ENCODE measurements around the gene NCKAP5. TPM values are rescaled to one million over a fixed set of nuclear protein-coding genes. Genes with fewer than 3 reads are reported as not detected.
"Not testable (repeated sequence)": the region's sequence is repeated elsewhere in the genome, so short reads cannot be mapped to it uniquely, and the experiment has no call there.

The NCKAP5 gene
- total RNA-seq, 1 donor from 2014 or later, result 7.9 TPM

- ATAC-seq (ENCODE audit: poor library complexity), result no peak
- intact Hi-C loops (cut with DNase I), result no loop called here
Measured at GRCh38 chr2:132816234-132816633, 752.0 kb downstream of the NCKAP5 start.

GRCh38 chr2:132815516-132815915, 752.7 kb downstream of the NCKAP5 start:
- intact Hi-C loops (cut with DNase I), result no loop called here
- DNase-seq, result no peak

More at GRCh38 chr2:132816234-132816633, 752.0 kb downstream of the NCKAP5 start:
- DNase-seq, result no peak

GRCh38 chr2:132814651-132815050, 753.6 kb downstream of the NCKAP5 start:
- no peak for ATAC-seq (ENCODE audit: poor library complexity)
- intact Hi-C loops (cut with DNase I), result no loop called here
- no peak for DNase-seq

More at GRCh38 chr2:132815516-132815915, 752.7 kb downstream of the NCKAP5 start:
- ATAC-seq (ENCODE audit: poor library complexity), result no peak

- intact Hi-C loops (cut with DNase I), result no loop called here
- no peak for ATAC-seq (ENCODE audit: poor library complexity)
Measured at GRCh38 chr2:132813422-132813821, 754.8 kb downstream of the NCKAP5 start.

GRCh38 chr2:132811148-132811915, 756.9 kb downstream of the NCKAP5 start:
- ATAC-seq (ENCODE audit: poor library complexity) (no peak), DNase-seq (no peak)
- intact Hi-C loops (cut with DNase I), result no loop called here

More at GRCh38 chr2:132813422-132813821, 754.8 kb downstream of the NCKAP5 start:
- DNase-seq, result no peak

- ATAC-seq (ENCODE audit: poor library complexity); DNase-seq; intact Hi-C loops (cut with DNase I): not testable (repeated sequence)
Measured at GRCh38 chr2:132809962-132810361, 758.3 kb downstream of the NCKAP5 start.

- ATAC-seq (ENCODE audit: poor library complexity), result peak; percentile 39
- no peak for DNase-seq
Measured at GRCh38 chr2:132804051-132804450, 764.2 kb downstream of the NCKAP5 start.

GRCh38 chr2:132798341-132798740, 769.9 kb downstream of the NCKAP5 start:
- no peak for ATAC-seq (ENCODE audit: poor library complexity)
- intact Hi-C loops (cut with DNase I), result no loop called here
- no peak for DNase-seq

More at GRCh38 chr2:132804051-132804450, 764.2 kb downstream of the NCKAP5 start:
- intact Hi-C loops (cut with DNase I), result no loop called here

GRCh38 chr2:132797556-132797955, 770.7 kb downstream of the NCKAP5 start:
- DNase-seq, result no peak
- intact Hi-C loops (cut with DNase I), result no loop called here
- ATAC-seq (ENCODE audit: poor library complexity), result no peak

GRCh38 chr2:132797071-132797470, 771.2 kb downstream of the NCKAP5 start:
- DNase-seq (no peak), ATAC-seq (ENCODE audit: poor library complexity) (no peak)
- intact Hi-C loops (cut with DNase I), result no loop called here

GRCh38 chr2:132795220-132795619, 773.0 kb downstream of the NCKAP5 start:
- DNase-seq (no peak), ATAC-seq (ENCODE audit: poor library complexity) (no peak)
- intact Hi-C loops (cut with DNase I), result no loop called here

- DNase-seq (no peak), ATAC-seq (ENCODE audit: poor library complexity) (no peak)
- intact Hi-C loops (cut with DNase I), result no loop called here
Measured at GRCh38 chr2:132793532-132793931, 774.7 kb downstream of the NCKAP5 start.

GRCh38 chr2:132790207-132790785, 778.0 kb downstream of the NCKAP5 start:
- DNase-seq (no peak), ATAC-seq (ENCODE audit: poor library complexity) (no peak)
- intact Hi-C loops (cut with DNase I), result no loop called here

- intact Hi-C loops (cut with DNase I), result no loop called here
- ATAC-seq (ENCODE audit: poor library complexity), result no peak
- DNase-seq, result no peak
Measured at GRCh38 chr2:132789066-132789465, 779.2 kb downstream of the NCKAP5 start.

GRCh38 chr2:132788310-132788838, 779.9 kb downstream of the NCKAP5 start:
- DNase-seq (no peak), ATAC-seq (ENCODE audit: poor library complexity) (no peak)
- intact Hi-C loops (cut with DNase I), result no loop called here

GRCh38 chr2:132783883-132784282, 784.4 kb downstream of the NCKAP5 start:
- DNase-seq, result no peak
- no peak for ATAC-seq (ENCODE audit: poor library complexity)
- intact Hi-C loops (cut with DNase I), result no loop called here

- ATAC-seq (ENCODE audit: poor library complexity) (no peak), DNase-seq (no peak)
- intact Hi-C loops (cut with DNase I), result no loop called here
Measured at GRCh38 chr2:132782176-132782783, 786.0 kb downstream of the NCKAP5 start.

- intact Hi-C loops (cut with DNase I), result no loop called here
- DNase-seq (no peak), ATAC-seq (ENCODE audit: poor library complexity) (no peak)
Measured at GRCh38 chr2:132780651-132781050, 787.6 kb downstream of the NCKAP5 start.

GRCh38 chr2:132779206-132779721, 789.0 kb downstream of the NCKAP5 start:
- intact Hi-C loops (cut with DNase I), result no loop called here
- DNase-seq, result no peak
- no peak for ATAC-seq (ENCODE audit: poor library complexity)

Data from Right ventricle myocardium superior (tissue), 1 donor.